Measurements from ENCODE around the gene ARHGEF7. TPM values are rescaled to one million over a fixed set of nuclear protein-coding genes. Genes with fewer than 3 reads are reported as not detected.

Gene ARHGEF7
- total RNA-seq, 2 experiments from 2014 or later, result 46.5 to 46.7 TPM

DNA sequence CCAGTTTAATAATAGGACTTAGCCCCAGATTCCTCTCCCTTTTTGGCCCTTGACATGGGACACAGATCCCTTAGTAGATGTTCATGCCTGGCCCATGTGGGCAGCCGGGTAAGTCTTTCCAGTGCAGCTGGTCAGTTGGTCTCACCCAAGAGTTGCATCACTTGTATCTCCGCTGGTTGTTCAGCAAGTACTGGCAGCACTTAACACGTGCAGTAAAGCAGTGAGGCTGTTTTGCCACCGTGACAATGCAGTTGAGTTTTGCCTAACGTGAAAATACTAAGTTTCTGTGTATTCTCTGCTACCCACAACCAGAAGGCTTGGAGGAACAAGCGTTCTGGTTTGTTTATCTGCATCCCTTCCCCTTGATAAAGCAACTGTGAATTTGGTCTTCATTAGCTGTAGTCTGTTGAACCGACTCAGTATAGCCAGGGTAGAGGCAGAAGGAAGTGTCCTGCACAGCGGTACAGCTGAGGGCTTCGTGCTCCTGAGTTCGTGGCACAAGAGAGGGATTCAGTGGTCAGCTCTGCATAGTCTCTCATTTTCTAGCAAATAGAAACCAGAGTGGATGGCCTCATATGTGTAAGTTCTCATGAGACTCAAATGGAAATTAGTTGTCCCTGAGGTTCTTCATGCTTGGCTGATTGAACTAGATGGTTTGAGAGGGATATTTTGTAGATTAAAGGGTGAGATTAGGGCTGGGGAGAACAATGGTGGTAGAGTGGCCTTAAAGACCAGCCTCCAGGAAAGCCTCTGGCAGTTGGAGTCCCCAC lies 50.3 kb downstream of the ARHGEF7 start:
- Mint-ChIP-seq H3K27ac (no peak overlapping the region), H3K9me3 (peaks cover 5% of the 10 kb centered on the region), H3K27me3 (no peaks in the 10 kb centered on the region), H3K4me1 (peaks cover 36% of the 10 kb centered on the region), H3K36me3 (peaks cover 47% of the 10 kb centered on the region), H3K4me3 (no peak overlapping the region)
- DNase-seq, result no peak

DNA sequence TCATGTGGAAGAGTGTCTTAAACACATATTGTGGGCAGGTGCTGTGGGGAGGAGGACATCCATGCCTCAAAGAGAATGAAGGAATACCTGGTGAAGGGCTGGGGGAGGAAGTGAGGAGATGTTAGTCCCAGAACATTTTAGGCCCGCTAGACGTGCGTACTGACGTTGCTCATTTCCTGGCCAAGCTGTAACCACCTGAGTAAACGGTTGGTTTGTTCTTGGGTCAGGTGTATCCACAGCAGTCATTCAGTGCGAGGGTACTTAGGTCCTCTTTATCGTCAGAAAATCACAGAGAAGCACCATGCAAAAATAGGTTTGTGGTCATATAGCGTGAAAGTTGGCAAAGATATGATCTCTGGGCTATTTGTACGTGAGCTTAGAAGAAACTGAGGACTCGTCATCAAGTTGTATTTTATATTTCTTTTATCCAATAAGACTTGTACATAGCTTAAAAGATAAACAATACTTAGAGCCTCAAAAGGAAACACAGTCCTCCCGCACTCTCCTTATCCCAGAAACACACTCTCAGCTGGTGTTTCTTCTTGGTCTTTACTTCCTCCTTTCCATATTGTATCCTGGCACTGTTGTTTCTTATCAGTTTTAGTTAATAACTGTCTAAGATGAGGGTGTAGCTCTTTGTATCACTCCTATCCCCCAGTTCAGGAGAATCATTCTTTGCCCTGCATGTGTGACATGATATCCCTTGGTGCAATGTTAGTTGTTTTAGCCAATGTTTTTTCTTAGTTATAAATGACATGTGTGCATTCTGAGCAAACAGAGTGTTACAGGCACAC lies 52.0 kb downstream of the ARHGEF7 start:
- Mint-ChIP-seq H3K27ac (peak overlapping the region; percentile 13), H3K27me3 (no peaks in the 10 kb centered on the region), H3K9me3 (peaks cover 5% of the 10 kb centered on the region), H3K4me3 (no peak overlapping the region), H3K36me3 (peaks cover 44% of the 10 kb centered on the region), H3K4me1 (peaks cover 46% of the 10 kb centered on the region)
- no peak for DNase-seq

DNA sequence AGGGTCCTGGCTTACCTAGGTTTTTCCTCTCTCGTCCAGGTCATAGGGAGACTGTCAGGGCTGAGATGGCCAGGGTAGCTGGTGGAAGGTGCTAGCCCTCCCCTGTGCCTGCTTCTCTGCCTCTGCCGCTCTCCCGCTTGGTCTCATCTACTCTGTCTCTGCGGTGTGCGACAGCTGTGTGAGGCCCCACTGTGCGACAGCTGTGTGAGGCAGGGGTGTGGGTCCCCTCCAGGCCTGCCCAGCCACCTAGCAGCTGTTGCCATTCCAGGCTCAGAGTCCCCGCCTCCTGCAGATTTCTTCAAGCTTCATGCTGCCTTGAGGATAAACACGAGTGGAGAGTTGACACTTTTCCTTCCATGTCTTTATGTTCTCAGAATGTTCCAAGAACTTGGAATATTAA lies 53.0 kb downstream of the ARHGEF7 start:
- peaks cover 44% of the 10 kb centered on the region for H3K4me1 Mint-ChIP-seq
- no peaks in the 10 kb centered on the region for H3K27me3 Mint-ChIP-seq
- peaks cover 5% of the 10 kb centered on the region for H3K9me3 Mint-ChIP-seq
- peaks cover 44% of the 10 kb centered on the region for H3K36me3 Mint-ChIP-seq
- DNase-seq, result no peak
- no peak overlapping the region for H3K4me3 Mint-ChIP-seq
- no peak overlapping the region for H3K27ac Mint-ChIP-seq

DNA sequence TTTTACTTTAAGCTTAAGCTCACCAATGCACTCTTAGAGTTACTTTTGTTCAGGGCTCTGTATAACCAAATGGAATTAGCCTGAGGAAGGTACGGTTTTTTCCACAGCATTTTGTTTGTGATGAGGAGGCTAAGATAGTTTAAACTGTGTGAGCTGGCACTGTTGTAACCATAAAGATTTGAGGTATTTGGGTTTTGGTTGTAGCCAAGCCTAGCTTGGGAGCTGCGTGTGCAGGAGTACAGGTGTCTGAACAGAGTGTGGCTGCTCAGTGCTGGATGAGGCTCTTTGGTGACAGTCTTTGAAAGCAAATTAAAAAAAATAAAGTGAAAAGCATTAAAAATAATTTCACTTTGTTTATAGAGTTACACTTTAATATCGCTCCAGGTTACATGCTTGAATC lies 56.0 kb downstream of the ARHGEF7 start:
- no peak overlapping the region for H3K4me3 Mint-ChIP-seq
- H3K4me1 Mint-ChIP-seq, result peaks cover 45% of the 10 kb centered on the region
- H3K36me3 Mint-ChIP-seq, result peaks cover 53% of the 10 kb centered on the region
- H3K27ac Mint-ChIP-seq, result no peak overlapping the region
- H3K27me3 Mint-ChIP-seq, result no peaks in the 10 kb centered on the region
- no peak for DNase-seq
- peaks cover 8% of the 10 kb centered on the region for H3K9me3 Mint-ChIP-seq

DNA sequence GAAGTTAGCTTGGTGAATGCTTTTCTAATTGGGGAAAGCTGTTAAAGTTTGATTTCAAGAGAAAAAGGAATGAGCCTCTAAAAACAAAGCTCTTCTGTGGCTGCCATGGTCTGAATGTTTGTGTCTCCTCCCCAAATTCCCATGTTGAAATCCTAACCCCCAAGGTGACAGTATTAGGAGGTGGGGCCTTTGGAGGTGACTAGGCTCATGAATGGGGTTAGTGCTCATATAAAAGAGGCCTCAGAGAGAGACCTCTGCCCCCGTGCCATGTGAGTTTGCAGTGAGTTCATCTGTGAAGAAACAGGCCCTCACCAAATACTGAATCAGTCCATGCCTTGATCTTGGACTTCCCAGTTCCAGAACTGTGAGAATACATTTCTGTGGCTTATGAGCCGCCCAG lies 56.5 kb downstream of the ARHGEF7 start:
- no peak overlapping the region for H3K27ac Mint-ChIP-seq
- H3K4me1 Mint-ChIP-seq, result peaks cover 44% of the 10 kb centered on the region
- peaks cover 10% of the 10 kb centered on the region for H3K9me3 Mint-ChIP-seq
- no peak overlapping the region for H3K4me3 Mint-ChIP-seq
- no peaks in the 10 kb centered on the region for H3K27me3 Mint-ChIP-seq
- peaks cover 54% of the 10 kb centered on the region for H3K36me3 Mint-ChIP-seq
- no peak for DNase-seq

DNA sequence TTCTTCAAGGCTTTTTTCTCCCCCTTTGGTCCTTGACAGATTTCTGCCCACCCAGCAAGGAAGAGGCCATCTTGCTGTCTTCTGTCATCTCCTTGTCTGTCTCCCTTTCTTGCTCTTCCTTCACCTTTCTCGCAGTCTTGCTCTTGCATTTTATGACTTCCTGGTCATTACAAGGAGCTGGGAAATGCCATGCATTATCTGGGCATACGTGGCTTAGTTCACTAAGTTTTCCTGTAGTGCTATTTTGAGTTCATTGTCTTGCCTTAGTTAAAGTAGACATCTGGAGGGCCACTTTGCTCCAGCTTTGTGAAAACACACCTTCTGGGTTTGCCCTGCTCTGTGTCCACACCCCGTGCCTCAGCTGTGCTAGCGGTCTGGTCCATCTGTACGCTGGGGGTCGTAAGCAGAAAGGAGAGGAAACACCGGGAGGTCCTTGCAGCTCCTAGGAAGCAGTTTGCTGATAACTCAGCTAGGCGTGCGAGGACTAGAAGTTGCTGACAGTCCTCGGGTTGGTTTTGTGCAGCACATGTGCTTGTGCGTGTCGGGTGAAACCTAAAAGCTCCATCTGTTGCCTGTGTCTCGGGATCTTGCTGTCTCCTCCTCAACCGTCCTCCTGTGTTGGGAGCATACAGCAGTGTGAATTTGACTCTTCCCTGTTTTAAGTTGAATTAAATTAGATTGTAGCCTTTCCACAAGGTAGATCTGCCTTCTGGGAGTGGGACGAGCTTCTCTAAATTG lies 59.4 kb downstream of the ARHGEF7 start:
- Mint-ChIP-seq H3K36me3 (peaks cover 59% of the 10 kb centered on the region), H3K4me3 (no peak overlapping the region), H3K4me1 (peaks cover 62% of the 10 kb centered on the region)

DNA sequence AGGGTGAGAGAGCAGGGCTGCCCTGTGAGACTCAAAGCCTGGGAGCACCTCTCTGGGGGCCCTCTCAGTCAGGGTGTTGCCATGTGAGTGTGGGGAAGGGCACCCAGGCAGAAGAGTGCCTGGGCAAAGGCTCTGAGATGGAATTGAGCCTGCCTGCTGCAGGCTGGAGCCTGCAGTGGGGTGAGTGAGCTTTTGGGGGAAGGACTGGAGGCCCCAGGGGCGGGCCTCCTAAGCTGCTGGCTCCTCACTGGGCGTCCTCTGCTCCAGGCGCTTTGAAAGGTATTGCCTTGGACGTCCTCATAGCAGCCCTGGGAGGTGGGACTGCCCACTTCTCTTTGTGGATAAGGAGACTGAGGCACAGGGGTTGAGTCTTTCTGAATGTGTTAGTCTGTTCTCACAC lies 60.3 kb downstream of the ARHGEF7 start:
- no peak overlapping the region for H3K4me3 Mint-ChIP-seq
- H3K36me3 Mint-ChIP-seq, result peaks cover 63% of the 10 kb centered on the region
- no peak for DNase-seq
- H3K4me1 Mint-ChIP-seq, result peaks cover 69% of the 10 kb centered on the region
- H3K9me3 Mint-ChIP-seq, result peaks cover 6% of the 10 kb centered on the region
- H3K27ac Mint-ChIP-seq, result no peak overlapping the region
- no peaks in the 10 kb centered on the region for H3K27me3 Mint-ChIP-seq

More for the DNA sequence above, 59.4 kb downstream of the ARHGEF7 start:
- Mint-ChIP-seq H3K9me3 (peaks cover 6% of the 10 kb centered on the region), H3K27ac (peak overlapping the region; percentile 39), H3K27me3 (no peaks in the 10 kb centered on the region)
- no peak for DNase-seq

DNA sequence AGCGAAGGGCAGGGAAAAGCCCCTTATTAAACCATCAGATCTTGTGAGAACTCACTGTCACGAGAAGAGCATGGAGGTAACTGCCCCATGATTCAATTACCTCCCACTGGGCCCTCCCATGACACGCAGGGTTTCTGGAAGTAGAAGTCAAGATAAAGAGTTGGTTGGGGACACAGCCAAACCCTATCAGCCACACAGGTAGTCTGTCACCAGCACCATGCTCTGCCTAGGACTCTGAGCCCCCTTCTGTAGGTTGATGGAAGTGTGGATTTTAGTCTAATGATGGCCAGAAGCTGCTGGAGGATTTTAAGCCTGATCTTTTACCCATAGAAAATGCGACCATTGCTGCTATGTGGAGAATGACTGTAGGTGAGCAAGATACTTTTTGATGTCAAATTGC lies 60.8 kb downstream of the ARHGEF7 start:
- Mint-ChIP-seq H3K27me3 (no peaks in the 10 kb centered on the region), H3K36me3 (peaks cover 62% of the 10 kb centered on the region)

DNA sequence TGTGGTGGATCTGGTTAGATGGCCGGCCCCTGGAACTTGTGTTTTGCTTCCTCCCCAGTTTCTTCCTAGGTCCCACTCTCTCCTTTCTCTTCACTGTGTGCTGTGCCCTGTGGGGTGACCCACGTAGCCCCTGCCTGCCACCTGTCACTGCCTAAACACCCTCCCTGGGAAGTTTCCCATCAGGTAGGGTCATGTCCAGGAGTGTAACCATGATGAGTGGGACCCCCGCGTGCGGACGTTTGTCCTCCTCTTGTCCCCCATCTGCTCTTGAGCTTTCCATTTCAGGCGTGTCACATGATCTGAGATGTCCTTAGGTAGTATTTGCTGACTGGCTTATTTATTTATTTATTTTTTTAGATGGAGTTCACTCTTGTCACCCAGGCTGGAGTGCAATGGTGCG lies 61.3 kb downstream of the ARHGEF7 start:
- Mint-ChIP-seq H3K27me3 (no peaks in the 10 kb centered on the region), H3K27ac (peak overlapping the region; percentile 4), H3K4me3 (no peak overlapping the region), H3K36me3 (peaks cover 67% of the 10 kb centered on the region), H3K4me1 (peaks cover 70% of the 10 kb centered on the region), H3K9me3 (peaks cover 6% of the 10 kb centered on the region)
- DNase-seq, result no peak

More for the DNA sequence above, 60.8 kb downstream of the ARHGEF7 start:
- Mint-ChIP-seq H3K4me3 (no peak overlapping the region), H3K4me1 (peaks cover 69% of the 10 kb centered on the region), H3K9me3 (peaks cover 6% of the 10 kb centered on the region), H3K27ac (peak overlapping the region; percentile 75)
- no peak for DNase-seq

DNA sequence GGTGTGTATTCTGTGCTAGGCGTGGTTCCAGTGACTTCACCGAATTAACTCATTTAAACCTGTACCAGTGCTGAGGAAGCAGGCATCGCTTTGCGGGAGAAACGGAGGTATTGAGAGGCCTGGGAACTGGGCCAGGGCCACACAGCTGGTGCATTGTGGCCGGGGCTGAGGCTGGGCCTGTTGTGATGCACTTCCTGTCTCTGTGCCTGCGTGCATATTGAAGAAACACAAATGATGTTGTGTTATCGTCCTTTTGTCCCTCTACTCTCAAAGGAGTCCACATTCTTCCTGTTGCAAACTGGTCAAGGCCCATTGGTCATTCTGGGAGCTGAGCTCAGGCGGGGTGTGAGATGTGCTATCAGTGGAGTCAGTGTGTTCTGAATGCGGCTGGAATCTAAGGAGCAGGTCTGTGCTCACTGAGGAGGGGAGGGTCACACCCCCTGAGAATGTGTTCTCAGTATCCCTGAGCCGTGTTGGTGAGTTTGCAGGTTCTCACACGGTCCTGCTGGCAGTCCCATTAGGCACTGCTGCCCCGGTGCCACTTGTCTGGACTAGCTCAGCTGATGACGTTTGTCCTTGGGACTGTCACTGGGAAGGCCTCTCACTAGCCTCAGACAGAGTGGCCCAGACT lies 62.1 kb downstream of the ARHGEF7 start:
- peak; percentile 34 for DNase-seq
- H3K4me3 Mint-ChIP-seq, result peak overlapping the region; percentile 49
- H3K4me1 Mint-ChIP-seq, result peaks cover 69% of the 10 kb centered on the region
- peaks cover 70% of the 10 kb centered on the region for H3K36me3 Mint-ChIP-seq
- no peaks in the 10 kb centered on the region for H3K27me3 Mint-ChIP-seq
- peak overlapping the region; percentile 85 for H3K27ac Mint-ChIP-seq
- H3K9me3 Mint-ChIP-seq, result peaks cover 6% of the 10 kb centered on the region

DNA sequence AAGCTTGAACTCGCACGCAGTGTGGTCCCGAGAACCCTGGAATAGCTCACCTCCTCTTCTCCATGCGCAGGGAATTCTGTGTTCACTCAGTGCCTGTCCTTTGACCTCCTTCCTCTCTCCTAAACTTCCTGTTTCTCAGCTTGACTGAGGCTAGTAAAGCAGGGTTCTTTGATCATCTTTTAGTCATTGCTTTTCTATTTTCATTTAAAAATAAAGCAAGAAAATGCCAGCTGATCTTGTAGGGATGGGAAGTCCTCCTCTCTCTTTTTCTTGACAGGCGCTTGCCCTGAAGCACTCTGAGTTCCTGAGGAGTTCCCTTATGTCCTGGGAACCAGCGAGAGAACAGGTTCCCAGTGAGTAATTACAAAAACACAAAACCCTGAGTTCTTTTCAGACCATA lies 62.8 kb downstream of the ARHGEF7 start:
- H3K9me3 Mint-ChIP-seq, result peaks cover 6% of the 10 kb centered on the region
- peaks cover 72% of the 10 kb centered on the region for H3K4me1 Mint-ChIP-seq
- no peak overlapping the region for H3K4me3 Mint-ChIP-seq
- H3K27me3 Mint-ChIP-seq, result no peaks in the 10 kb centered on the region
- peak overlapping the region; percentile 85 for H3K27ac Mint-ChIP-seq
- DNase-seq, result no peak
- peaks cover 77% of the 10 kb centered on the region for H3K36me3 Mint-ChIP-seq

DNA sequence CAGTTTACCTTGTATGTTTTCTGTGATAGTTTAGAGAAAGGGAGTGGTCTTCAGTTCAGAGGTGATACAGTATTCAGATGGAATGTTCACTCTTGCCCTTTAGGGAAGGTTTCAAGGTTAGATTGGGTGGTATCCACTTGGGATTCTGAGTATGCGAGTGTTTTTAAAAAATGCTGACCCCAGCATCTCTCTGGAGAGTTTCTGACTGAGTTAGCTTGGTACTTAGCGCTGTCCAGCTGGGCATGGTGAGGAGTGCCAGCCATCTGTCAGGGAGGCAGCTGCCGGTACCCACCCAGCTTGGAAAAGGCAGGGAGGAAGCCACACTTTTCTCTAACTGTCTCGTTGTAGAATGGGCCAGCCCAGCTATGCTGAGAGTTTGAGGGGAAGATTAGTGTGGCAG lies 63.3 kb downstream of the ARHGEF7 start:
- H3K9me3 Mint-ChIP-seq, result peaks cover 7% of the 10 kb centered on the region
- no peak overlapping the region for H3K4me3 Mint-ChIP-seq
- no peaks in the 10 kb centered on the region for H3K27me3 Mint-ChIP-seq
- H3K36me3 Mint-ChIP-seq, result peaks cover 81% of the 10 kb centered on the region
- H3K4me1 Mint-ChIP-seq, result peaks cover 75% of the 10 kb centered on the region
- no peak for DNase-seq
- no peak overlapping the region for H3K27ac Mint-ChIP-seq

DNA sequence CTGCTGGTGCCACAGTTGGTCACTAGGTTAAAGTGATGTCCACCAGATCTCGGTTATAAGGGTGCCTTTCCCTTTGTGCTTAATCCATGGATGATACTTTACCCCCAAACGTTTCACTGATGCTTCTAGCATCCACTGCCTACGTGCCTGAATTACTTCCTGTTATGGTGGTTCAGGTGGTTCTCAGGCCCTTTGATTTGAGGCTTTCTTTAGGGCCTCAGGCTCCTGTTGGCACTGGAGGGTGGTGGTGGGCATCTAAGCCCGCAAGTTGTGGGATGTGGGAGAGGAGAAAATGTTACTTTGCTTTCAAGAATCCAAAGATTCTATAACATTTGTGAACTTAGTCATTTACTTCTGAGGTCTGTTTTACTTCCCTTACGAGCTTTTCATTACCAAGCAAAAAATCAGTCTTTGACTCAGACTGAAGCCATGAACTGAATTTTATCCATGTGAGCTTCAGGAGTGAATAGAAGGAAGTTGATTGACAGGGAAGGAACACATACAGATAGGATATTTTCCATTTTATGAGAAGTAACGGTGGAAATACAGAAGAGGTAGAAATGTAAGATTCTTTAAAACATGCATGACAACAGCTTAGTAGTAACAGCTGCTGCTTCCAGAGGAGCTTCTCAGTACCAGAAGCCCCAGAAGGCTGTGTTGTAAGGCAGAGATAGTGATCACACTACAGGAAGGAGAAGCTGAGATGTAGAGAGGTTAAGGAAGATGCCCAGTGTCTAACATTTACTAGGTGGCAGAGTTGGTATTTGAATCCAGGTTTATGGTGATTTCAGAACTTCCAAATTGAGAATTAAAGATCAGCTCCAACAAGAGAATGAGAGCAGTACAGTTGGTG lies 65.0 kb downstream of the ARHGEF7 start:
- Mint-ChIP-seq H3K4me3 (no peak overlapping the region), H3K27ac (peak overlapping the region; percentile 83), H3K9me3 (peaks cover 12% of the 10 kb centered on the region), H3K27me3 (no peaks in the 10 kb centered on the region), H3K4me1 (peaks cover 86% of the 10 kb centered on the region), H3K36me3 (peaks cover 82% of the 10 kb centered on the region)
- DNase-seq, result no peak

DNA sequence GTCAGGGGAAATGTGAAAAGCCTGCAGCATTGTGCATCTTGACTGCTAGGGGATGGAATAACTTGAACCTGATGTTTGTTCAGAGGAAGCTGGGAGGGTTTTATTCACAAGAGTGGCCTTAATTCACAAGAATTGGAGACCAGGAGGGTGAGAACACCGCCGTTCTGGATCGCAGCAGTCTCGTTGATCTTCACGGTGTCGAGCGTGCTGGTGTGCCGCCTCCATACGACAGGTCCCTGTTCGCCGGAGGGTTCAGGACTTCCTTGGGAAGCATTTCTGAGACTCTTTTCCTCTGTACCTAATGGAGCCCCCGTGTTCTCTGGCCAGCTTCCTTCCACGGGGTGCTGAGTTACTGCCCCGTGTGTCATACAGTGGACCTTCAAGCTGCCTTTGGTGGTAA lies 66.9 kb downstream of the ARHGEF7 start:
- H3K9me3 Mint-ChIP-seq, result peaks cover 6% of the 10 kb centered on the region
- no peak overlapping the region for H3K27ac Mint-ChIP-seq
- DNase-seq, result no peak
- H3K4me1 Mint-ChIP-seq, result peaks cover 89% of the 10 kb centered on the region
- H3K4me3 Mint-ChIP-seq, result no peak overlapping the region
- H3K27me3 Mint-ChIP-seq, result no peaks in the 10 kb centered on the region
- peaks cover 66% of the 10 kb centered on the region for H3K36me3 Mint-ChIP-seq
